Superior temporal gyrus (tissue), 1 donor: Measurements from ENCODE around the gene ASPRV1.

Experiments
- DNase-seq: peaks from one replicate; pipeline ENCODE4 v3.0.0-alpha.2; 2016; ENCODE audit errors: extremely low spot score

ASPRV1 gene

DNA sequence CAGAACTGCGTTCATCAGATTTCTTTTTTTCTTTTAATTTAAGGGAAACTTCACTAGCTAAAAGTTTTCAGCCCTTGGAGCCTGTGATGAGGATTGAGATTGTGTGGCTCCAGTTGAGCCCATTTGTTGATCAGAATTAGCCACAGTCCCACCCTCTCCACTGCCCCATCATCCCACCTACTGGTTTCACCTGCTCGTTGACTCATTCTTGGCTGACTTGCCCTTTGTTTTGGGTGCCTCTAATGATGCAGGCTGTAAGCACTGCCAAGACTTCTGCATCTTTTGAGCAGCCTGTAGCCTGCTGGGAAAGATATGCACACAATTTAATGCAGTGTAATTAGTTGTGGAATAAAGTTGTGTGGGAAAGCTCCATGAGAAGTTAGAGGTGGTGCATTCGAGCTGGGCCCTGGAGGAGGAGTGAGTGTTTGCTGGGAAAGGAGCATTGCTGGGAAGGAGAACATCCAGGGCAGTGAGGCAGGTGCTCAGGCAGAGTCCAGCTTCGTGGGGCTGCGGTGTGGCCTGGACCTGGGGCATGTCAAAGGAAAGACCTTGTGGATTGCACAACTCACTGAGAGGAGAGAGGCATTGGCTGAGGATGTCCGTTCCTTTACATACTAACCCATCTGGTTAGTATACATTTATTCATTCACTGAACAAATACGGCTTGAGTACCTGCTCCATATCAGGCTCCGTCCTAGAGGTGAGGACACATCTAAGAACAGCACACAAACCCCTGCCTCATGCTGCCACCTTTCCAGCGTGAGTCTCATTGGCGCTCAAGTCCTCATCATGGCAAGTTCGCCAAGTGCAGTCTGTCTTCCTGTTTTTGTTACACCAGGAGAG, 18.2 kb downstream of the ASPRV1 start:
- no peak for DNase-seq

DNA sequence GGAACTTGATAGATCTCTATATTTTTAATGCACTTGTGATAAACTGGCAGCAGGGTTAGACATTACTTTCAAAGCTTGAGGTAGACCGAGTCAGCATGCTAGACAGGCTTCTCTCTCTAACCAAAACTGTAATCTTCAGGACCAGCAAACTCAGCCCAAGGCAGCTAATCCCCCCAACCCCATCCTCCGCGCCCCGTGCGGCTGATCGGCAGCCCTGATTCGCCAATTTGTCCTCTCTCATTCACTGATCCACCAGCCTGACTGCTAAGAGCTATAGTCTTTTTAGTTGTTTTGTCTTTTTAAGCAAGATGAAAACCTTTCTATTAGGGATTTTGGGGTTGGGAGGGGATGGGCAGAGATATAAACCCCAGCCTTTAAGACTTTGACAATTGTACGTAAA, 20.7 kb downstream of the ASPRV1 start:
- no peak for DNase-seq

DNA sequence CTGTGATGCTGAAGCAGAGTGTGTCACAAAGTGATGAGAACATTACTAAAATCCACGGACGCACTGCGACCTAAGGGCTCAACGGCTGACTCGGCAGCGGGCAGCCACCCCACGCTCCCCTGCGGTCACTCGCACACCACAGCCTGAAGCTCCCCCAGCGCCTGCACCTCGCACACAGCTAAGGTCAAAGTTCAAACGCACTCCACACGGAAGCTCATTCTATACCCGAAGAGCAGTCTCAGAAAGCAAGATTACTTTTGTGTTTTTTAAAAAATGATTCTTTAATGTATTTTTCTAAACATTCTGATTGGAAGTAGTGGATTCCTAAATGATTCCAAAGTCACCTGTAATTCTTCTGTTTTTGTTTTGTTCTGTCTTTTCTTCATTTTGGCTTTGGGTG, 21.7 kb downstream of the ASPRV1 start:
- no peak for DNase-seq

DNA sequence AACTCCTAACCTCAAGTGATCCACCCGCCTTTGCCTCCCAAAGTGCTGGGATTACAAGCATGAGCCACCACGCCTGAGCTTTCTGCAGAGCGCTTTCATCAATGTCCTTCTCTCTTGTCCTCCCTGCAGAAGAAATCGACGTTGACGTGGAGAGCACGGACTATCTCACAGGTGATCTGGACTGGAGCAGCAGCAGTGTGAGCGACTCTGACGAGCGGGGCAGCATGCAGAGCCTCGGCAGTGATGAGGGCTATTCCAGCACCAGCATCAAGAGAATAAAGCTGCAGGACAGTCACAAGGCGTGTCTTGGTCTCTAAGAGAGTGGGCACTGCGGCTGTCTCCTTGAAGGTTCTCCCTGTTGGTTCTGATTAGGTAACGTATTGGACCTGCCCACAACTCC, 23.5 kb downstream of the ASPRV1 start:
- no peak for DNase-seq

DNA sequence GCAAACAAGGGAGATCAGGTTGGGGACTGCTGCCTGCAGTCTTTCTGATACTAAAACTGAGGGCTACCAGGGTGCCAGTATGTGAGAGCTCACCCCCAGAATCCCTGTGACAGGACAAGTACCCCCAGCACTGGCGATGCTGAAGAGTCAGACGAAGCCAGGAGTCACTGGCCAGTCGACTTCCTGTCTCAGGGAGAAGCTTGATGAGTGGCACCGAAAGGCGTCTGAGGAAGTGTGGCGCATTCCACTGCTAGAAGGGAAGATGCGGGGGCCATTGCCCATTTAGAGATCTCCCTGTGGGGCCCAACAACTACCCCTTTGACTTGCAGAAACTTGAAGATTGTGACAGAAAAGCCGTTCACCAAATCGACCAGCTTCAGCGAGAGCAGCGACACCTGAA, 24.5 kb downstream of the ASPRV1 start:
- DNase-seq, result no peak

DNA sequence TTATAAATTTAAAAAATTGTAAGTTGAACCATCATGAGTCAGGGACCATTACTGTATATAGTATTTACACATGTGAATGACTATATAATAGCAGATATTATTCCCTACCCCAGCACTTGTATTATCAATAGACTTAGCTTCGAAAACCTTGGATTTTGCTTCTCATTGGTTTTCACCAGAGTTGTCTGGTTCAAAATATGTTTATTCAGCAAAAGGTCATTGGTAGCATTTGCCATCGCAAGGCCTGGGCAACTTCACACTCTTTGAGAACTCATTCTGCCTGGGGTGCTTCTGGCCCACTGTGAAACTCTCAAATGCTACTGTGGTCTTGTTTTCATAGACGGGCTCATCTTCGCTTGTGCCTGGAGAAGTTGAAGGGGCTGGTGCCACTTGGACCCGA, 26.4 kb downstream of the ASPRV1 start:
- no peak for DNase-seq

DNA sequence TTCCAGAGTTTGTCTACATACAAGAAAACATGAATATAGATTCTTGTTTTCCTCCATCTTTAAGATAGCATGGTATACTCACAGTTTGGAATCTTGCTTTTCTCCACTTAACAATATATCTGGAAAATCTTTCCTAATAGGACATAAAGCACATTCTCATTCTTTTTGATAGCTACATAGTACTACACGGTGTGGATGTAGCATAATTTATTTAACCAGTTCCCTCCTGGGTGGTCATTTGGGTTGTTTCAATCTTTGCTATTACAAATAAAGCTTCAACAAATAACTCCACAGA, 26.9 kb downstream of the ASPRV1 start:
- no peak for DNase-seq

DNA sequence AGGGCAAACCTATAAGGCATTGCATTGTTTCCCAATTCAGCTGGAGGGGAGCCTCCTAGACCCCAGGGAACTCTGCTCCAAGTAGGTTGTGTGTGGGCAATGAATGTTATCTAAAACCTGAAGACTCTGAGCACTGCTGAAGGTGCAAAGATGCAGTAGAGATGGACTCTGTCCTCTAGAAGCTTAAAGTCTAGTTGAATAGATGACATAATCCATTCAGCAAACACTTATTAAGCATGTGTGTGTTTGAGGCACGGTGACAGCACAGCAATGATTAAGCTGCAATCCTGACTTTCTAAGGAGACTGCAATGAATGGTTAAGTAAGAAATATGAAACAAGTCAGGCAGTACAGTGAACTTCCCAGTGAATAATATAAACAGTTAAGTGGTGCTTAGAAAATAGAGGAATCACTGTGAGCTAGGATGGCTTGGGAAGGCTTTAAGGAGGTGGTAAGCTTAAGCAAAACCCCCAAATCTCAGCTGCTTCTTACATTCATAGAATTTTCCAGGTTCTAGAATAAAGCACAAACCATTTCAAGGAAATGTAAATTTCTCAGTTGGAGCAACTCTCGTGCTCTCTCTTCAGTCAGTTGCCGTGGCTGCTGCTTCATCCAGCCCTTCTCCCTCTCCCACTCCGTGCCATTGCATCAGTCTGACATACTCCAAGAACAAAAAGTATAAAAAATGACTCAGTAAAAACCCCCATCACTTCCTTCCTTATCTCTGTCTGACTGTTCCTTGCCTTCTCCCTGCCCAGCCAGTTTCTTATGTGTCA, 27.4 kb downstream of the ASPRV1 start:
- no peak for DNase-seq

DNA sequence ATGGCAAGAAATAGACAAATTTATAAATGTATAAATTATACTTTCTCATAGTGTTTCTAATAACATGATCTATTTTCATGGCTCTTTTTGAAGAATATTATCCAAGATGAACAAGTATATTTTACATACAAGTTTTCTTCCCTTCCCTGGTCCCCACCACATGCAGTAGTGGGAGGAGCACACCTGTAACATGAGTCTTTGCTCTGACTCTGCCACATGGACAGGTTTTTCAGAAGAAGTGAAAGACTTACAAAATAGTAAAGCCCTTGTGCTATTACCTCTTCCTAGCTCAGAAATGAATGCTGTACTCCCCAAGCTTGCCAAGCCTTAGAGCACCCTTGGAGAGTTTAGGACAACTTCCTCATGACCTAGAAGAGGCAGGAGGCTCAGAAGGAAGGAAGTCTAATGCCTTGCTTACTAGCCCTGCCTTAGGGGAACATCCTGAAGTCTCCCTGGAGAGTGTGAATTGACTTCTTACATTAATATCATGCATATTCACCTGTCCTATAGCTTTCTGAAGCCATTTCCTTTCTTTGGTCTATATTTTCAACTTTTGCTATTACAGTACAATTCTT, 28.1 kb downstream of the ASPRV1 start:
- no peak for DNase-seq

DNA sequence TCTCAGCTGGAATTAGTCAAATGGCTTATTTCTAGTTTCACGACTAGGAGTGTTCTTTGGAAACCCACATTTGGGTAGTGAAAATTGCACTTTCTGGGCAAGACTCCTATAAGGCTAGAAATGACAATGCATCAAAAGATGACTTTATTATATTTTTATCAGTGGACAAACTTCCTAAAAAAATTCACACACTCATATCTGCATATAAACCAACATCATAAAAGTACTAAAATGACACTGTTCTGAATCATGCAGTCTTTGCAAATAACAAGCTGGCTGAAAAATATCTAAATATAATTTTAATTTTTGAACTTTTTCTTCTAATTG, 28.9 kb downstream of the ASPRV1 start:
- no peak for DNase-seq

DNA sequence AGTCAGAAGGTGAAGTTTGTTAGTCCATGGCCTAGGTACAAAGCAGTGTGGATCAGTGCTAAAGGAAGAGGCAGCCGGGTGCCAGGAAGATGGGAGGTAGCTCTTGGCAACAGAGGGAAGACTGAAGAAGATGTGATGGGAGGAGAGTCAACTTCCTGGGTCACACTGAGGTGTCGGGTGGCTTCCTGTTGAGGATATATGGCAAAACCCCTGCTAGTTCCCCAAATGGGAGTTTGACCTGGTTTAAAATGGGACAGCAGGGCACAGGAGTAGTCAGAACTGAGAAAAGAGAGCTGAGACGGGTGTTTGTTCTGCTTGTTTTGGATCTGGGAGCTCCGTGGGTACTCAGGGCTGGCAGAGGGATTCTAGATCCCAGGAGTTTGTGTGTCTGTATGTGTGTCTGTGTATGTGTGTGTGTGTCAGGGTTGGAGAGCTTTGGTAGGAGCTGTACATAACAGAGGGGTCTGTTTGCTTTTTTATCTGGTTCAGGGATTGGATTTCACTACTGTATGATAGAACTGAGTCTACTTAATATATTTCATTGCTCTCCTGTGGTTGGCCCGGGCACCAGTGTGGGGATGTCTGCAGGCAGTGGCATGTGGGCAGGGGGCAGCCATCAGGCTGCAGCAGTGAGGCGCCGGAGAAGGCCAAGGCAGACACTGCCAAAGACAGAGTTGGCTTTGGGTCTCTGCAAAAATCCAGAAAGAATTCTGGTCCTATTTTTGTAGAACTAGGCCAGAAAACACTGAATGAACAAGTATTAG, 29.4 kb downstream of the ASPRV1 start:
- DNase-seq, result no peak

DNA sequence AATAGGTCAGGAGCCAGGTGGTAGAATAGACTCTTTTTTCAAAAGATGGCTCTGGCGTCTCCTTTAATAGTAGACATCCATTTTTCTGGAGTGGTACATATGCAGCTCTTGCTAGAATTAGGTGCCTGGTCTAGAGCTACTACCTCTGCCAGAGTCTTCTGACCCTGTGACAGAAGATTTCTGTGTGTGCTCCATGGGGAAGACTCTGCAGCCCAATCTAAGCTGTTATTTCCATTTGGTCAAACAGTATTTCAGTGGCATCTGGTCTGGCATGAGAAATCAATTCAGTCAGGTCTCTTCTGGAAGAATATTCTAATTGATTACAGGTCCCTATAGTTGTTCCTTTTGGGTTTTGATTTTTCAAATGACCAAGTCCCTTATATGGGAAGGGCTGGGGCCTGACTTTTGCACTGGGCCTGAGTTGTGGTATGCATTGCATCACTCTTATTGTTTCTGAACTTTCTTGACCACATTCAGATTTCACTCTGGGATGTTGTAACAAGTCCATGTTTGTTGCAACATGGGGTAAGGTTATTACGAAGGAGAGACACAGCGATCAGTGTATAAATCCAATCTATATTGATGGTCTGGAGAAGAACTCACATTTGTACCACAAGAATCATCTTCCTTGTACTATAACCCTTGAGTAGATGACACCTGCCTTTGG, 34.4 kb downstream of the ASPRV1 start:
- no peak for DNase-seq

DNA sequence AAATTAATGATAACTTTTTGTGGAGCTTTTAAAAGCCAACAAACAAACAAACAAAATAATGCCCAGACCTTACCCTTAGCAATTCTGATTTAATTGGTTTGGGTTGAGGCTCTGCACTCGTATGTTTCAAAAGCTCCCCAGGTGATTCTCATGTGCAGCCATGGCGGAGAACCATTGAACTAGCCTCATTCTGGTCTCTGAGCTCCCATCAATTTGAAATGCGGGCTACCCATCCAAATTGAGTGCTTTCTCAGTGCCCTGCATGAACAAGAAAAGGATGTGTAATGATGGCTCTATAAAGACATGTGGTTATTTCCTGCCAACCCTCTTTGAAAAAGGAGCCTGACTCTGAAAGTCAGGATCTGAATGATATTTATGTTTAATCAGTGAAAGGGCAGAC, 38.3 kb downstream of the ASPRV1 start:
- DNase-seq, result no peak

DNA sequence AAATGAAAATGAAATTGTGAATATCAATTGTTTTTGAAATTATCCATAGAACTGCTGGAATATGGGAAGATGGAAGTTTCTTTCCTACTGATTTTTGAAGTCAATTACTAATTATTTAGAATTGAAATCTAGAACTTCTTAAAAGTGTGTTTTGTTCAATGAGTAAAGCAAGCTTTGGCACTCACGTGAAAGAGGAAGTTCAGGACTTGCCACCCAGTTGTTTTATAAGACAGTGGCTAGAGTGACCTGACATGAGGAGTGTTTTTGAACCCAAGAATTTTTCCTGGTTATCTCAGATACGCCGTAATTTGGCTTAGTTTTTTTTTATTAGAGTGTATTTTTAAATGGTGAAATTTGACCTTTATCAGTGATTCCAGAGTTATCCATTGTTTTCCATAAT, 43.0 kb downstream of the ASPRV1 start:
- no peak for DNase-seq

DNA sequence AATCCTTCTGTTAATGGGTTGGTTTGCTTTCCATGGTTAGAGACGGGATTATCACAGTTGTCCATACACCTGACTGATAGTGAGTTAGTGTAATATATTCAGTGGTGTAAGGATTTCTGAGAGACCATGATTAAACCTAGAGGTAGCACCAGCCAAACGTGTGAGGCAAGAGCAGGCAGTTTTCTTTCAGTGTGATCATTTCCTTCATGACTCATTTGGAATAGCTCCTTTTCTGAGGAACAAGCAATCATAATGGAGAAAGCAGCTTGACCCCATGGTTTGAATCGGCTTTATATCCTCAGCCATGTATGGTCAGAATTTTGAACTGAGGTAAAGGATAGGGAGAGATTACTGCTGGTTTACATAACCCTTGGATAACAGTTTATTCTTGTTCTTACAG, 43.6 kb downstream of the ASPRV1 start:
- DNase-seq, result no peak

DNA sequence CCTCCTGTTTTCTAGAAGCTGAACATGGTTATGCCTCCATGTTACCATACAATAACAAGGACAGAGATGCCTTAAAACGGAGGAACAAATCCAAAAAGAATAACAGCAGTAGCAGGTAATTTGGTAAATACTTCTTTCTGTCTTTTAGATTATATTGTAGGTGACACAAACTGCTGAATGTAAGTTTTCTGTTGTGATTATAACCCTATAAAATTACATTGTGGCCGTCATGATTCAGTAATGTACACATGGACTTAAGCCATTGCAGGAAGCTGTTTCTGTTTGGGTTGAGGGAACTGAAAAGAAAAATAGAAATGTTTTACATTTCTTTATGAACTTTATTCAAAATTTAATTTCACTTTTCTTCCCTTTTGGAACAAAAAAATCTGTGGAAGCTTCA, 45.3 kb downstream of the ASPRV1 start:
- DNase-seq, result no peak

DNA sequence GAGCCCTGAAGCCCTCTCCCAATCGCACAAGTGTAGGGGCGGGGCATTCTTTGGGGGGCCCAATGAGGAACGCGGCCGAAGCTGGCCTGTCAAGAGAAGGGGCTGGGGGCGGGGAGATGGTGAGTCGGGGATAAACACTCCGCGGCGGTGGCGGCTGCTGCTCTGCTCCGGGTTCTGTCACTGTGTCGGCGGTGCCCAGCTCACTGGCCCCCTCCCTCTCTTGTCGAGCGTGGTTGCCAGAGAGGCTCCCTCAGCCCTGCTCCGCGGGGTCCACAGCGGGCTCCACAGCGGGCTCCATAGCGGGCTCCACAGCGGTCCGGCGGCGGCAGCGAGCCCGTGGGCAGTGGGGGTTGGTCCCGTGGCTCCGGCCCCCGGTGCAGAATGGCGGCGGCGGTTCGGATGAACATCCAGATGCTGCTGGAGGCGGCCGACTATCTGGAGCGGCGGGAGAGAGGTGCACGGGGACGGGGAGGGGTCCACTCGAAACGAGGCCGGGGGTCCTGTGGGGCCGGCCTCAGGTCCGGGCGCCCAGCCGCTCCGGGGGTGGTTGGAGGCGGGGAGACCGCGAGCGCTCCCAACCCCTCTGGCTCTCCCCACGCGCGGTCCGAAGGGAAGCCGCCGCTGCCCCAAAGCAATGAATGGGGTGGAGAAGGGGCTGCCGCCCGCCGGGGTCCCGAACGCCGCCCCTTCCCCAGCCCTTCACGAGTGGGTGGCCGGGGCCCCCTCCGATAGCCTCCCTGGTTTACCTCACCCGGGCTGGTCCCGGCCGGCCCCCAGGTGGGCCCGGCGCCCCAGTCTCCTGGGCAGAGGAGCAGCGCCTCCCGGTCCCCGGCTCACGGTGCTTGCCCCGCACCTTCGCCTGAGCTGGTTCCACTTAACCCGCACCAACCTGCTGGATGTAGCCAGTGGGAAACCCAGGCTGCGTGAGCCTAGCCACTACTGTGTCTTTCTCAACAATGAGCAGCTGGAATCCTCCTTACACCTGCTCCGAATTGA, 46.2 kb downstream of the ASPRV1 start, which contains the start of gene MXD1:
Gene MXD1, plus strand, starts transcription at position 160 of the 996 bp plus-strand sequence. Its CDS starts 222 bp downstream, at position 382.
- no peak for DNase-seq

DNA sequence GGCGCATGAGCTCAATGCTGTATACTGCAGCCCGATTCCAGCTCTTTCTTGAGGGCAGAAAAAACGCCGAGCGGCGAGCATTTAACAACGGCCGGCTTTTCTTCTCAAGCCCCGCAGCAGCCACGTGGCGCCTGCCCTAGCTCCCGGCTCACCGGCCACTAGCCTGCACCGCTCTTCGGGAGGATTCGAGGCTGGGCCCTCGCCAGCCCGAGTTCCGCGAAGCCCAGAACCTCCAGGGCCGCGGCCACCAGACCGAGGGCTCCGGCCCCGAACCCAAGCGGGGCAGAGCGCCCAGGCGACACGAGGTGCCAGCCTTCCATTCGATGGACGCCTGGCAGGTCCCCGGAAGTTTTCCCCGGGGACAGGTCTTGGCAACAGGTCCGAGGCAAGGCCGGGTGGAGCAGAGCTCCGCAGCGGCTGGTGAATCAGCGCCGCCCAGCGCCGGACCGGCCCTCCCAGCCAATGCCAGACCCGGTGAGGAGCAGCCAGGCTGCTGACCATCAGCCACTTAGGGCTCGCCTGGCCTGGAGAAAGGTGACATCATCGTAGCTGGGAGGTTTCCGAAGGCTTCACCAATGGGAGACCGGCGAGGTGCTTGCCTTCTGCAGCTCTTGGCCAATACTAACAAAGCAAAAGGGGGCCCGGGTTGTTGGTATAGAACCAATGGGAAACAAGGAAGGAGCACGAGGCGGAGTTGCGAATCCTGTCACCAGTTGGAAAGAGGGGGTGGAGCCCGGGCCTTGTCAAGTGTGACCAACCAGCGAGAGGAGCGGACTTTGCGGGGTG, 47.1 kb downstream of the ASPRV1 start:
- peak; percentile 100 for DNase-seq

DNA sequence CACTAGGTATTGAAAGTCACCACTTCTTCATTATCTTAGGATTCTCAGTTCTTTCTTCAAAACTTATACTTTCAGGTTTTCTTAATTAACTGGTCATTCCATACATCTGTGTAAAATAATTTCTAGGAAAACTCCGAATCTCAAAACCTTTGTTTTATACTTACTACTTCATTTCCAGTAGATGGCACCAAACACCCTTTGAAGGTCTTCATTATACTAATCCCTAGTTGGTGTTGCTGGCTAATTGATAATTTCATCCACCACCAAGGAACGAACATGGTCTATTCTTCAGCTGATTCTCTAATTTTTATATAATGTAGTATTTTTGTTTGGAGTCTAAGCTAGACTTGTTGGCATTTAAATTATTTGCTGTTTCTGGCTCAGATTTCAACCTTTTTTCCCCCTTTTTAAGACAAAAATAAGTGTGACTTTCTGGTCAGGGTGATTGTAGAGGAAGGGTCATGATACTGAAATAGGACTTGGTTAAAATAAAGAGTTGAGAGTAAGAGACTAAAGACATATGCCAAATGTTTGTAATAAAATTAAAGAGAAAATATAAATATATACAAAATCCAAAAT, 49.4 kb downstream of the ASPRV1 start:
- peak; percentile 91 for DNase-seq
